Fibroblast of pulmonary artery (primary cell): ENCODE results near the gene TMEM35B.

Experiments
- DNase-seq: peaks from one replicate; pipeline ENCODE4 v3.0.0-alpha.2; 2010; ENCODE audit warnings: low read depth
- H3K4me3 ChIP-seq: replicated peaks from 2 replicates; pipeline ENCODE4 v1.5.1; 2011; ENCODE audit warnings: low read depth, mild to moderate bottlenecking, control low read depth, low read length, moderate library complexity
- CTCF ChIP-seq: IDR thresholded peaks from 2 replicates; pipeline ENCODE4 v1.5.1; 2011; ENCODE audit warnings: mild to moderate bottlenecking, control low read depth, low read length, inconsistent platforms; ENCODE audit errors: missing control alignments

Gene TMEM35B

GRCh38 chr1:34977210-34977471 is 8.0 kb downstream of the TMEM35B start:
- no peak overlapping the region for H3K4me3 ChIP-seq
- TF ChIP-seq CTCF = no peak
- no peak for DNase-seq

DNA sequence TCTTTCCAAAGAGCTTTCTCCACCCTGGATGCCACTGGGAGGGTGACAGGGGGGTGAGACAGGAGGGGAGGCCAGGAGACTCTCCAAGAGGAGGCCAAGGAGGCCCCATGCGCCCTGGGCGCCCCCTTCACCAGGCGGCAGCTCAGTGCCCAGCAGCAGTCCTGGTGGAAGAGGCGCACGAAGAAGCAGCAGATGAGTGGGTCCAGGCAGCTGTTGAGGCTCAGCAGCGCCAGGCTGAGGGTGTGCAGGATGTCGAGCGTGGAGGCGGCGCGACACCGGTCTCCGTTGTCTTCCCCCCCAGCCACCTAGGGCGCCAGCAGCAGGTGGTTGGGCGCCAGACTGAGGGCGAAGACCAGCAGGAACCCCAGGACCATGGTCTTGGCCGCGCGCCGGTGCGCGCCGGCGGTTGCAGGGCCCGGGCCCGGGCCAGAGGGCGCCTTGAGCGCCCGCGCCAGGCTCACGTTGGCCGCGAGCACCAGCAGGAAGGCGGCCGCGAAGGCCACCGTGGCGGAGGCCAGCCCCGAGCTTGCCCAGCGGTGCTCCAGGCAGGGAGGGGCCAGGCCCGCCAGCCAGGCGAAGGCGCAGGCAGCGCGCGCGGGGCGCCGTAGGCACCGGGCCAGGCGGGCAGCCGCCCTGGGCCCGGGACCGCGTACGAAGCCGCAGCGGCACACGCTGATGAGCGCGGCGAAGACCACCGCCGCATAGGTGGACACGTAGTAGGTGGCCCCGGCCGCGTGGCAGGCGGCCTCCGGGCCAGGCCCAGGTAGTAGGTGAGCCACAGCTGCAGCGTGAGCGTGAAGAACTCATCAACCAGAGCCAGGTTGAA is 8.6 kb downstream of the TMEM35B start:
- TF ChIP-seq CTCF = no peak
- no peak overlapping the region for H3K4me3 ChIP-seq
- DNase-seq = no peak

GRCh38 chr1:34975771-34976170 is 9.4 kb downstream of the TMEM35B start:
- no peak overlapping the region for H3K4me3 ChIP-seq
- TF ChIP-seq CTCF = no peak

GRCh38 chr1:34975338-34975737 is 9.8 kb downstream of the TMEM35B start:
- DNase-seq = no peak
- H3K4me3 ChIP-seq = no peak overlapping the region
- TF ChIP-seq CTCF = no peak

More at GRCh38 chr1:34975771-34976170, 9.4 kb downstream of the TMEM35B start:
- no peak for DNase-seq

DNA sequence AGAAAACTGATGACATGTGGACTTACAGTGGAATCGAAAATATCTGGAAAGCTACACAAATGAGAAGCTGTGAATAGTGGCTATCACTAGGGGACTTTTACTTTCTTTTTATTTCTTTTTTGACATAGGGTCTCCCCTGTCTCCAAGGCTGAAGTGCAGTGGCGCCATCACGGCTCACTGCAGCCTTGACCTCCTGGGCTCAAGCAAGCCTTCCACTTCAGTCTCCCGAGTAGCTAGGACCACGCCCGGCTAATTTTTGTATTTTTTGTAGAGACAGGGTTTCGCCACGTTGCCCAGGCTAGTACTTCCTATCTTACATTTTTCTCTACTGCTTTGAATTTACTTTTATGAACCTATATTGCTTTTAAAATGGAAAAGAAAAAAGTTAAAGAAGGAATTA is 10.5 kb downstream of the TMEM35B start:
- no peak for DNase-seq
- TF ChIP-seq CTCF = no peak
- no peak overlapping the region for H3K4me3 ChIP-seq

GRCh38 chr1:34973326-34973725 is 11.8 kb downstream of the TMEM35B start:
- H3K4me3 ChIP-seq = no peak overlapping the region
- no peak for TF ChIP-seq CTCF
- no peak for DNase-seq

GRCh38 chr1:34970829-34971228 is 14.3 kb downstream of the TMEM35B start:
- no peak for DNase-seq
- no peak for TF ChIP-seq CTCF
- H3K4me3 ChIP-seq = no peak overlapping the region
